Mucosa of stomach (tissue), 1 donor: Measurements from ENCODE around the gene PAX7.

Experiments used
- H3K27me3 ChIP-seq: one replicate; pipeline ENCODE4 v1.7.0; 2013; ENCODE audit warnings: mild to moderate bottlenecking, low read length; ENCODE audit not compliant: control insufficient read depth, insufficient read depth
- H3K36me3 ChIP-seq: one replicate; pipeline ENCODE4 v1.7.0; 2013; ENCODE audit warnings: low read length; ENCODE audit not compliant: control insufficient read depth, insufficient read depth
- H3K4me1 ChIP-seq: one replicate; pipeline ENCODE4 v1.7.0; 2013; ENCODE audit warnings: mild to moderate bottlenecking, low read length; ENCODE audit not compliant: control insufficient read depth, insufficient read depth
- H3K4me3 ChIP-seq: one replicate; pipeline ENCODE4 v1.7.0; 2013; ENCODE audit warnings: low read length
- H3K9ac ChIP-seq: one replicate; pipeline ENCODE4 v1.7.0; 2013; ENCODE audit warnings: mild to moderate bottlenecking, low read length, moderate library complexity
- H3K9me3 ChIP-seq: one replicate; pipeline ENCODE4 v1.7.0; 2013; ENCODE audit warnings: mild to moderate bottlenecking, low read length, moderate library complexity; ENCODE audit not compliant: control insufficient read depth
- donor health status: Pancreatic carcinoma.

The PAX7 gene

GRCh38 chr1:18638835-18639364 is 8.3 kb downstream of the PAX7 start:
- Histone ChIP-seq H3K4me3 (no peak overlapping the region), H3K9me3 (no peaks in the 10 kb centered on the region), H3K4me1 (no peaks in the 10 kb centered on the region), H3K27me3 (peaks cover 98% of the 10 kb centered on the region), H3K36me3 (no peaks in the 10 kb centered on the region), H3K9ac (no peak overlapping the region)

- Histone ChIP-seq H3K9ac (no peak overlapping the region), H3K4me1 (no peaks in the 10 kb centered on the region), H3K4me3 (no peak overlapping the region), H3K36me3 (no peaks in the 10 kb centered on the region), H3K27me3 (peaks cover 98% of the 10 kb centered on the region), H3K9me3 (no peaks in the 10 kb centered on the region)
Measured at GRCh38 chr1:18639368-18640055, 8.9 kb downstream of the PAX7 start.

GRCh38 chr1:18640228-18641004 is 9.8 kb downstream of the PAX7 start:
- H3K27me3 ChIP-seq = peaks cover 98% of the 10 kb centered on the region
- no peaks in the 10 kb centered on the region for H3K36me3 ChIP-seq
- no peaks in the 10 kb centered on the region for H3K9me3 ChIP-seq
- H3K9ac ChIP-seq = no peak overlapping the region
- H3K4me1 ChIP-seq = no peaks in the 10 kb centered on the region
- no peak overlapping the region for H3K4me3 ChIP-seq

DNA sequence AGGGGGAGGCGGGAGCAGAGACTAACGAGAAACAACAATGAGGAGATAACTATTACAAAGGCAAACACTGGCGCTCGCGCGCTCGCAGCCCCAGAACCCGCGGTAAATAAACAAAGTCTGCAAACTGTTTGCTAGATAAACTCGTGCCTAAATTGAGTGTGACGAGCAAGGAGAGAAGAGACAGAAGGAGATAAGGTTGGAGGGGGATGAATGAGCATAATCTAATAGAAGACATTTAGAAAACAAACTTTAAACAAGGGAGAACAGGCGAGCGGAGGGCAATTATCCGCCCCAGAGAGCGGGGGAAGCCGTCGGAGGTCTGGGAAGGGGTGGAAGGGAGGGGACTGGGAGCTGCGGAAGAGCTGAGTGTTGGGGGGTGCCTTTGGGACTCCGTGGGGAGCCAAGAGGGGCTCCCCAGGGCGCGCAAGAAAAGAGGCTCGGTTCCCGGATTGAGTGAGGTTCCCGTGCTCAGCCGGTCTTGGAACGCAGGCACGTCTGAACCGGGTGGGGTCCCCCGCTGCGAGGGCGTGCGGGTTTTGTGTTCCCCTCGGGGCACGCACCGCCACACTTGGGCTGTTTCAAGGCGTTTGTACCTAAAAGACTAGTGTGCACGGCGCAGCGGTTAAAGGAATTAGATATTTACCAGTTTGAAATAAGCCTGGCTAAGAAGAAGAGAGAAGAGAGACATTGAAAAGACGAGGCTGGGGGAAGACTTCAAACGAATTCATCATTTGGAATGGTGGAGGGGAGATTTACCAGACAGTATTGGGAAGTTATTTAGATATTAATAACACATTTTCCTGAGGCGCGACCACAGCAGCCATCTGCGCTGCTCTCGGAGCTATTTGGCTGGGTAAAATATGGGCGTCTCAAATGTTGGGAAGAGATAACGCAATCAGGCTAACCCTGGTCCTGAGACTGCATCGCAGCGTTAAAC is 10.6 kb downstream of the PAX7 start:
- Histone ChIP-seq H3K27me3 (peaks cover 98% of the 10 kb centered on the region), H3K9me3 (no peaks in the 10 kb centered on the region), H3K9ac (no peak overlapping the region), H3K4me3 (no peak overlapping the region), H3K4me1 (no peaks in the 10 kb centered on the region), H3K36me3 (no peaks in the 10 kb centered on the region)

DNA sequence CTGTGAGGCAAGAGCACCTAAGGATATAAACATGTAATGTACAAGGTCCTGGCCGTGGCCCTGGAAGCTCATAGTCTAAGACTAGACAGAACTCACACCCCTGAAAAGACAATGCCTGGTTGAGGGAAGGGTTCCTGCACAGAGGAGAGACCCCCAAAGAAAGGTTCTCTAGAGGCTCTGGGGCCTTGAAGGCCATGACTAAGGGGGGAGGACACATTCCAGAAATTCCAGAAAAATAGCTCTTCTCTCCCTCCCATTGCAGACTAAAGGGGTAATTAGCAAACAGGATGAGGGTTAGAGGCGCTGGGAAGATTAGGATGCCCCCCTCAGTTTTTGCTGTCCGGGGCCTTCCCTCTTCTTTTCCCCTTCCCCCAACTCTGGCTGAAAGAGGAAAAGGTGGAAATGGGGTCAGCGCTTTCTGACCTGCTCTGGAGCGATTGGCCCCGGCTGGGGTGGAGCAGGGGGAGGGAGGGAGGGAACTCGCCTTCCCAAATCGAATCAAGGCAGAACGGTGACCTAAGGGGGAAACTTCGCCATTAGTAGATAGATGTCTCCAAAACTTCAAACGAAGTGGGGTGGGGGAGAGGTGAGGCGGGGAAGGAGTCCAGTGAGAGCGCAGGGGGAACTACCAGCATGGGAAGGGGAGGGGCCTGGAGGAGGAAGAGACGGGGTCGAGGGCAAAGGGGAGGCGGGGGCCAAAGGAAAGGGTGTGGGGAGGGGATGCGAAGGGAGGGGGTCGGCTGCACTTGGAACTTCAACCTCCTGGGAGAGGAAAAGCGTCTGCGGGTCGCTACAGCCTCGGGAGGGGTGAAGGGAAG is 11.8 kb downstream of the PAX7 start:
- H3K9ac ChIP-seq = no peak overlapping the region
- no peak overlapping the region for H3K4me3 ChIP-seq
- no peaks in the 10 kb centered on the region for H3K9me3 ChIP-seq
- peaks cover 96% of the 10 kb centered on the region for H3K27me3 ChIP-seq
- H3K36me3 ChIP-seq = no peaks in the 10 kb centered on the region
- H3K4me1 ChIP-seq = peaks cover 3% of the 10 kb centered on the region

GRCh38 chr1:18643154-18644012 is 12.7 kb downstream of the PAX7 start:
- no peak overlapping the region for H3K4me3 ChIP-seq
- H3K27me3 ChIP-seq = peaks cover 96% of the 10 kb centered on the region
- no peaks in the 10 kb centered on the region for H3K36me3 ChIP-seq
- H3K4me1 ChIP-seq = peaks cover 3% of the 10 kb centered on the region
- no peaks in the 10 kb centered on the region for H3K9me3 ChIP-seq
- no peak overlapping the region for H3K9ac ChIP-seq

GRCh38 chr1:18644013-18644399 is 13.4 kb downstream of the PAX7 start:
- H3K4me1 ChIP-seq = peaks cover 3% of the 10 kb centered on the region
- H3K9me3 ChIP-seq = no peaks in the 10 kb centered on the region
- peaks cover 96% of the 10 kb centered on the region for H3K27me3 ChIP-seq
- no peak overlapping the region for H3K9ac ChIP-seq
- no peaks in the 10 kb centered on the region for H3K36me3 ChIP-seq
- H3K4me3 ChIP-seq = no peak overlapping the region

DNA sequence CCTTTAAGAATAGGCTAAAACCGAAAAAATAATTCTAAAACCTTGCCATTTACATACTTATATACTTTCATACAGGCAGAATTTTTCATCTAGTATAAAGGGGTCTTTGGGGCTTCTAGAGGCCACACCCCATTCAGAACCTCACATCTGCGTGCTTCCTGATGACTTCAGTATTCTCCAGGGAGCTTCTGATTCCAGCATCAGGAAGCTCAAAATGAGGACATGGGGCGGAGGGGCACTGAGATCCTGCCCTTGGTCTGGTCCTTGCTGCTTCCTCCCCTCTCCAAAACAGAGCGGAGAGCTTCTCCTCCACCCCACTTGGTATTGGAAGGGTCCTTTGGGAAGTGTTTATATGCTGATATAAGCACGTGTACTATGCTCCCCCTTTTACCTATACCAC is 13.8 kb downstream of the PAX7 start:
- Histone ChIP-seq H3K4me1 (peaks cover 3% of the 10 kb centered on the region), H3K36me3 (no peaks in the 10 kb centered on the region), H3K9ac (no peak overlapping the region), H3K27me3 (peaks cover 96% of the 10 kb centered on the region), H3K4me3 (no peak overlapping the region), H3K9me3 (no peaks in the 10 kb centered on the region)

DNA sequence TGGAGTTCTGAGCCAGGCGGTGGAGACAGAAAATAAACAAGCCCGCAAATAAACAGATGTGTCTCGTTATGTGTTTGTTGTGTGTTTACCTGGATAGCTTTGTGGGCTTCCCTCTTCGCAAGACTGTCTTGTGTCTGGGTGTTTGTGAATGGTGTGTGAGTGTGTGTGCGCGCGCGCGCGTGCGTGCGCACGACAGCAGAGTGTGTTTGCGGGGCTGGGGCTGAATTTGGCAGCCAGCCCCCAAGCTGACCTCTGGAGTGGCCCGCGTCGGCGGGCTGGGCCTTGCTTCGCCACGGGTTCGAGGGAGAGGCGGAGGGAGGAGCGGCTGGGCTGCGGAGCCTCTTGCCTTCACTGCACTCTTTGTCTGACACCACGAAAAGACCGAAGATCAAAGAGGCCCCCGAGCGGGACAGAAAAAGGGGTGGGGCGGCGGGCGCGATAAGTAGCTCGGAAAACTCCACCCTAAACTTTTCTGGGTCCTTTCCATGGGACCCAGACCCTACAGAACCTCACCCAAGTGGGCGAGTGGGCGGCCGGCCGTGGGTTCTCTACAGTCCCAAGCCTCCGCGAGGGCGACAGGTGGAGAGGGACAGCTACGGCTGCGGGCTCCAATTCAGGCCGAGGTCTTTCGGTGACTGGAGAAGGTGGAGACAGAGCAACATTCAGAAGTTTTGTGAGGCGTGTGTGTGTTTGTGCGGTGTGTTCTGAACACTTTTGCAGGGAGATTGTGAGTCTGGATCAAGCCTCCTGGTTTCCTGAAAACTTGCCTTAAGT is 14.5 kb downstream of the PAX7 start:
- Histone ChIP-seq H3K4me3 (no peak overlapping the region), H3K36me3 (no peaks in the 10 kb centered on the region), H3K4me1 (peaks cover 3% of the 10 kb centered on the region), H3K9ac (no peak overlapping the region), H3K27me3 (peaks cover 96% of the 10 kb centered on the region), H3K9me3 (no peaks in the 10 kb centered on the region)

DNA sequence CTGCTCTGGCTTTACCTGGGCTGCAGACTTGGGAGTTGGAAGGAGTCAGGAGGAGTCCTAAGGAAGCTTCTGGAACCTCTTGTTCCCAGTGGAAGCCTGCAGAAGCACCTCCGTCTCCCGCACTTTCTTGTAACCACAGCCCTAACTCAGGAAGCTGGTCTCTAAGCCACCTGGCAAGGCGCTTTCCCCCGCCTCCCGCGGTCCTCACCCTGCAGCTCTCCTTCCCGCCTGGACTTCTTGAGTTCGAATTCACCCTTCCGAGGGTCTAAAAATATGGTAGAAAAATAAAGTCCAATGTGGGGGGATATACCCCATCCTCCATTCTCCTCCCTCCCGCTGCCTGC is 15.1 kb downstream of the PAX7 start:
- no peaks in the 10 kb centered on the region for H3K36me3 ChIP-seq
- H3K9ac ChIP-seq = no peak overlapping the region
- peaks cover 3% of the 10 kb centered on the region for H3K4me1 ChIP-seq
- H3K27me3 ChIP-seq = peaks cover 96% of the 10 kb centered on the region
- H3K9me3 ChIP-seq = no peaks in the 10 kb centered on the region
- H3K4me3 ChIP-seq = no peak overlapping the region
